Ascending aorta (tissue), 2 donors: Measurements from ENCODE around the gene KRTAP9-3. TPM values are rescaled to one million over a fixed set of nuclear protein-coding genes. Genes with fewer than 3 reads are reported as not detected.
"Not testable (repeated sequence)": the region's sequence is repeated elsewhere in the genome, so short reads cannot be mapped to it uniquely, and the experiment has no call there.

Experiments
- DNase-seq, 2 donors: peaks; one replicate each; pipeline ENCODE4 v3.0.0-alpha.2; 2019; ENCODE audit warnings: low spot score in 2 of 2
- H3K27ac ChIP-seq, 2 donors: fragments of 200-600 bp; sonication (generic); one replicate each; pipeline ENCODE4 v1.5.1; 2016 to 2017; ENCODE audit warnings: mild to moderate bottlenecking in 1 of 2
- H3K27me3 ChIP-seq: fragments of 200-600 bp; sonication (generic); one replicate; pipeline ENCODE4 v1.5.1; 2017
- H3K36me3 ChIP-seq, 2 donors: fragments of 200-600 bp; sonication (generic); one replicate each; pipeline ENCODE4 v1.5.1; 2016
- H3K4me1 ChIP-seq, 2 donors: fragments of 200-600 bp; sonication (generic); one replicate each; pipeline ENCODE4 v1.5.1; 2016 to 2017; ENCODE audit warnings: mild to moderate bottlenecking in 1 of 2
- H3K4me3 ChIP-seq, 2 donors: fragments of 200-600 bp; sonication (generic); one replicate each; pipeline ENCODE4 v1.5.1; 2016 to 2017; ENCODE audit warnings: mild to moderate bottlenecking in 1 of 2
- H3K9me3 ChIP-seq, 2 donors: fragments of 200-600 bp; sonication (generic); one replicate each; pipeline ENCODE4 v1.5.1; 2016
- CTCF ChIP-seq, 3 experiments: fragments of 200-600 bp in 2 of 3; fragments of 450-650 bp in 1 of 3; sonication (generic) in 2 of 3; IDR thresholded peaks; one replicate each; pipeline ENCODE4 v1.5.1; 2016 to 2019; ENCODE audit warnings: antibody characterized with exemption in 3 of 3, mild to moderate bottlenecking in 1 of 3, moderate library complexity in 1 of 3
- intact Hi-C: fragments of 100-400 bp; cut with DNase I; formaldehyde crosslinking; loops from one replicate; pipeline ENCODE4 v1.15.1; 2023
- total RNA-seq: library from RNA; depleted of rRNA; stranded (reverse); fragments of >200 nt; gene quantifications from one replicate; pipeline ENCODE4 v1.1.0, GENCODE V29; 2016

Gene KRTAP9-3
- total RNA-seq, 1 donor from 2014 or later = not detected

DNA sequence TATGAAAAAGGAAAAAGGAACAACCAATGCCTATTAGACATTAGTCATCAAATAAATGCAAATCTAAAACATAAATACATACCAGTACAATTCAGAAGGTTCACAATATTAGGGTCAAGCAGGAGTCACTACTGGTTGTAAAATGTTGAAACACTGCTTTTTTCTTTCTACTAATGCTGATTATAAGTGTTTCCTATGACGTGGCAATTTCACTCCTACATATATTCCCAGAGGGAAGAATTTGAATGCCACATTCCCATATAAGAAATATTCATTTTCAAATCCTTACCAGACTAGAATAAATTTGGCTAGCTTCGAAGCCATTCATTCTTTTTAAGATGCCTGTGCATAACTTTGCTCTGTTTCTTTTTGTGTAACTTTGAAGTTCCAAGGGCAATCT, 8.4 kb upstream of the KRTAP9-3 start:
- no peaks in the 10 kb centered on the region for H3K27me3 ChIP-seq
- H3K36me3 ChIP-seq = no peaks in the 10 kb centered on the region
- no peak for TF ChIP-seq CTCF (IDR thresholded peaks at IDR 0.05)
- no peaks in the 10 kb centered on the region for H3K4me1 ChIP-seq
- no peak for DNase-seq
- H3K9me3 ChIP-seq = no peaks in the 10 kb centered on the region
- intact Hi-C loops = no loop called here
- no peak overlapping the region for H3K27ac ChIP-seq
- H3K4me3 ChIP-seq = no peak overlapping the region

- H3K4me1 ChIP-seq = no peaks in the 10 kb centered on the region
- H3K36me3 ChIP-seq = no peaks in the 10 kb centered on the region
- intact Hi-C loops = no loop called here
- no peak for TF ChIP-seq CTCF (IDR thresholded peaks at IDR 0.05)
- no peak overlapping the region for H3K4me3 ChIP-seq
- no peaks in the 10 kb centered on the region for H3K9me3 ChIP-seq
- no peak for DNase-seq
- H3K27me3 ChIP-seq = no peaks in the 10 kb centered on the region
- H3K27ac ChIP-seq = no peak overlapping the region
Measured at GRCh38 chr17:41226051-41226450, 6.2 kb upstream of the KRTAP9-3 start.

DNA sequence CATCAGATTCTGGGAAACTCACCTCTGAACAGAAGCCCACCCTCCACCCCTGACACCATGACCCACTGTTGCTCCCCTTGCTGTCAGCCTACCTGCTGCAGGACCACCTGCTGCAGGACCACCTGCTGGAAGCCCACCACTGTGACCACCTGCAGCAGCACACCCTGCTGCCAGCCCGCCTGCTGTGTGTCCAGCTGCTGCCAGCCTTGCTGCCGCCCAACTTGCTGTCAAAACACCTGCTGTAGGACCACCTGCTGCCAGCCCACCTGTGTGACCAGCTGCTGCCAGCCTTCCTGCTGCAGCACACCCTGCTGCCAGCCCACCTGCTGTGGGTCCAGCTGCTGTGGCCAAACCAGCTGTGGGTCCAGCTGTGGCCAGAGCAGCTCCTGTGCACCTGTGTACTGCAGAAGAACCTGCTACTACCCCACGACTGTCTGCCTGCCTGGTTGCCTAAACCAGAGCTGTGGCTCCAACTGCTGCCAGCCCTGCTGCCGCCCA, 5.6 kb upstream of the KRTAP9-3 start, which contains the start of gene KRTAP9-2:
Gene KRTAP9-2 (plus strand): TSS at position 51 of the 498 bp plus-strand sequence. CDS start 7 bp downstream, at position 58.
- H3K27me3 ChIP-seq, H3K36me3 ChIP-seq, intact Hi-C loops, H3K9me3 ChIP-seq, H3K4me3 ChIP-seq, H3K27ac ChIP-seq, H3K4me1 ChIP-seq, DNase-seq: not testable (repeated sequence)

DNA sequence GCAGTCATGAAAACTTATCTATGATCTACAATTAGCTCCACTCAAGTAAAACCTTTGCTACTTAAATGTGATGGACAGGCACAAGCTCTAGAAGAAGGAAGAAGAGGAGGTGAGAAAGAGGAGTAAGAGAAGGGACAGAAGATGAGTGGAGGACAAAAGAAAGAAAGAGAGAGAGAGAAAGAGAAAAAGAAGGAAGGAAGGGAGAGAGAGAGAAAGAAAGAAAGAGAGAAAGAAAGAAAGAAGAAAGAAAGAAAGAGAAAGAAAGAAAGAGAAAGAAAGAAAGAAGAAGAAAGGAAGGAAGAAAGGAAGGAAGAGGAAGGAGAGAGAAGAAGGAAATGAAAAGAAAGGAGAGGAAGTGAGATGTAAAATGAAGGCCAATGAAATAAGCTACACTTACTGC, 2.2 kb upstream of the KRTAP9-3 start:
- intact Hi-C loops = no loop called here
- Histone ChIP-seq H3K4me1 (no peaks in the 10 kb centered on the region), H3K4me3 (no peak overlapping the region), H3K27me3 (no peaks in the 10 kb centered on the region), H3K9me3 (no peaks in the 10 kb centered on the region), H3K27ac (no peak overlapping the region), H3K36me3 (no peaks in the 10 kb centered on the region)
- no peak for TF ChIP-seq CTCF (IDR thresholded peaks at IDR 0.05)
- DNase-seq = no peak

DNA sequence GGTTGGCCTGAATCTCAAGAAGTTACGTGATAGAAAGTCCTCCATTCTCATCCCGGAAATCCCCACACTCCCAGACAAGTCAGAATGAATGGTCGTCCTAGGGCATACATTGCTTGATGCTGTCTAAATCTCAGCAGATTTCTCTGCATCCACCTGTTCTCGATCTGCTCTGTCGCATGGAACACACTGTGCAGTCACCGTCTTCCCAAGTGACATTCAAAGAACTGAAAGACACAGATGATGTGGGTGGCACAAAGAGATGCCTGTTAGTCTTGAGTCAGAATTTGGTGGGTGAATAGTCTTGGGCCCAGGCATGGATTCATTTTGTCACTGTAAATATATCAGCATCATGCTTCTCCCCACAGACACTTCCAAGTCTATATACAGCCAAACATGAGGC, 518 bp upstream of the KRTAP9-3 start:
- H3K4me3 ChIP-seq = no peak overlapping the region
- H3K4me1 ChIP-seq = no peaks in the 10 kb centered on the region
- intact Hi-C loops = no loop called here
- DNase-seq = no peak
- H3K27ac ChIP-seq = no peak overlapping the region
- no peaks in the 10 kb centered on the region for H3K9me3 ChIP-seq
- TF ChIP-seq CTCF (IDR thresholded peaks at IDR 0.05) = no peak
- H3K27me3 ChIP-seq = no peaks in the 10 kb centered on the region
- no peaks in the 10 kb centered on the region for H3K36me3 ChIP-seq

GRCh38 chr17:41237116-41237515, 4.9 kb downstream of the KRTAP9-3 start:
- DNase-seq, H3K4me1 ChIP-seq, H3K9me3 ChIP-seq, H3K27me3 ChIP-seq, H3K36me3 ChIP-seq, H3K27ac ChIP-seq, H3K4me3 ChIP-seq, intact Hi-C loops: not testable (repeated sequence)

DNA sequence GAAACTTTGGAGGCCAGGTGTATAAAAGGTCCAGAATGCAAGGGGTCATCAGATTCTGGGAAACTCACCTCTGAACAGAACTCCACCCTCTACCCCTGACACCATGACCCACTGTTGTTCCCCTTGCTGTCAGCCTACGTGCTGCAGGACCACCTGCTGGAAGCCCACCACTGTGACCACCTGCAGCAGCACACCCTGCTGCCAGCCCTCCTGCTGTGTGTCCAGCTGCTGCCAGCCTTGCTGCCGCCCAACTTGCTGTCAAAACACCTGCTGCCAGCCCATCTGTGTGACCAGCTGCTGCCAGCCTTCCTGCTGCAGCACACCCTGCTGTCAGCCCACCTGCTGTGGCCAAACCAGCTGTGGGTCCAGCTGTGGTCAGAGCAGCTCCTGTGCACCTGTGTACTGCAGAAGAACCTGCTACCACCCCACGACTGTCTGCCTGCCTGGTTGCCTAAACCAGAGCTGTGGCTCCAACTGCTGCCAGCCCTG, 5.7 kb downstream of the KRTAP9-3 start, which contains the start of gene KRTAP9-8:
Gene KRTAP9-8 (plus strand): TSS at position 51 of the 489 bp plus-strand sequence. CDS start 53 bp downstream, at position 104.
- DNase-seq, H3K27ac ChIP-seq, intact Hi-C loops, H3K36me3 ChIP-seq, H3K9me3 ChIP-seq, H3K4me1 ChIP-seq, H3K4me3 ChIP-seq, H3K27me3 ChIP-seq: not testable (repeated sequence)

DNA sequence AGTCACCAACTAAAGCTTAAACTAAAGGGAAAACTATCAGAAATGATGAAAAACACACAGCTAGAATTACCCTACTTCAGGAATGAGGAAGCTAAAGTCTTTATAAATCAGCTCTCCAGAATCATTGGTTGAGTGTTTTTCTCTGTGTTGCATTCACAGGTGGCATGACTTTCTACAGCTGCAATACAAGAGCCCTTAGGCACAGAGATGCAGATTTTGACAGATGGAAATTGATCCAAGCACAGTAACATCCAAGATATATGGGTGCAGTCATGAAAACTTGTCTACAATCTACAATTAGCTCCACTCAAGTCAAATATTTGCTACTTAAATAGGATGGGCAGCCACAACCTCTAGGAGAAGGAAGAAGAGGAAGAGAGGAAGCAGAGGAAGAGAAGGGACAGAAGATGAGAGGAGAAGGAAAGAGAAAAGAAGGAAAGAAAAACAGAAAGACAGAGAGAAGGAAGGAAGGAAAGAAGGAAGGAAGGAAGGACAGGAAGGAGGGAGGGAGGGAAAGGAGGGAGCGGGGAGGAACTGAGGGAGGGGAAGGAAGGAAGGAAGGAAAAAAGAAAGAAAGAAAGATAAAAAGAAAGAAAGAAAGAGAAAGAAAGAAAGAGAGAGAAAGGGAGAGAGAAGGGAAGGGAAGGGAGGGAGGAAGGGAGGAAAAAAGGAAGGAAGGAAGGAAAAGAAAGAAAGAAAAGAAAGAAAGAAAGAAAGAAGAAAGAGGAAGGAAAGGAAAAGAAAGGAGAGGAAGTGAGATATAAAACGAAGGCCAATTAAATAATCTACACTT, 14.9 kb downstream of the KRTAP9-3 start:
- H3K4me1 ChIP-seq, DNase-seq, H3K36me3 ChIP-seq, H3K9me3 ChIP-seq, H3K27me3 ChIP-seq, H3K4me3 ChIP-seq, intact Hi-C loops, H3K27ac ChIP-seq: not testable (repeated sequence)

- H3K36me3 ChIP-seq, H3K9me3 ChIP-seq, DNase-seq, H3K27me3 ChIP-seq, H3K4me1 ChIP-seq, H3K4me3 ChIP-seq, H3K27ac ChIP-seq, intact Hi-C loops: not testable (repeated sequence)
Measured at GRCh38 chr17:41249637-41250240, 17.5 kb downstream of the KRTAP9-3 start, which contains the start of gene KRTAP9-4. Gene KRTAP9-4 (plus strand): TSS chr17:41249687. CDS start chr17:41249721, 34 bp downstream.
